H1 (cell line): ENCODE data around the gene GNRHR. TPM values are rescaled to one million over a fixed set of nuclear protein-coding genes. Genes with fewer than 3 reads are reported as not detected.

Experiments
- CTCF ChIA-PET: fragments of 300-600 bp; sonication (Branson Sonifier 250); formaldehyde crosslinking; loops from one replicate; lab custom pipeline; 2021; ENCODE audit not compliant: partially characterized antibody; lab: Charles Lee
- POLR2A ChIA-PET: fragments of 300-600 bp; sonication (Branson Sonifier 250); formaldehyde crosslinking; loops from one replicate; lab custom pipeline; 2021; ENCODE audit warnings: inconsistent platforms; ENCODE audit not compliant: partially characterized antibody; lab: Charles Lee
- DNase-seq, 2 experiments: peaks; one replicate each; pipeline versions ENCODE4 v3.0.0 to v3.0.0-alpha.2; 2010 to 2022; ENCODE audit warnings: low spot score in 2 of 2, low read depth in 1 of 2, mixed read lengths in 1 of 2
- FAIRE-seq: peaks from 2 replicates; lab custom pipeline; 2011; peaks lifted over from hg19 to GRCh38; lab: Jason Lieb, UNC
- H2AFZ ChIP-seq: 2 replicates; pipeline ENCODE4 v1.8.1; 2012; ENCODE audit warnings: low read length, inconsistent platforms
- H2AK5ac ChIP-seq: 2 replicates; pipeline ENCODE4 v1.6.1; 2013; ENCODE audit warnings: low read depth, low read length
- H2BK120ac ChIP-seq: replicated peaks from 2 replicates; pipeline ENCODE3; 2013; ENCODE audit warnings: low read depth, low read length, inconsistent platforms
- H2BK12ac ChIP-seq: 2 replicates; pipeline ENCODE4 v1.6.1; 2013; ENCODE audit warnings: low read depth, low read length
- H2BK15ac ChIP-seq: 2 replicates; pipeline ENCODE4 v1.6.1; 2013; ENCODE audit warnings: low read length
- H2BK20ac ChIP-seq: 2 replicates; pipeline ENCODE4 v1.6.1; 2013; ENCODE audit warnings: low read length
- H2BK5ac ChIP-seq: 2 replicates; pipeline ENCODE4 v1.6.1; 2013; ENCODE audit warnings: low read depth, low read length
- H3K14ac ChIP-seq: 2 replicates; pipeline ENCODE4 v1.6.1; 2013; ENCODE audit warnings: inconsistent platforms; ENCODE audit not compliant: insufficient read length
- H3K18ac ChIP-seq: 2 replicates; pipeline ENCODE4 v1.6.1; 2013; ENCODE audit warnings: low read length; ENCODE audit errors: extremely low read depth
- H3K23ac ChIP-seq: 2 replicates; pipeline ENCODE4 v1.6.1; 2013; ENCODE audit warnings: inconsistent platforms; ENCODE audit not compliant: insufficient read length
- H3K23me2 ChIP-seq: 2 replicates; pipeline ENCODE4 v1.6.1; 2013; ENCODE audit warnings: low read depth, low read length
- H3K27ac ChIP-seq: 2 replicates; pipeline ENCODE4 v1.6.1; 2011; ENCODE audit warnings: low read depth, low read length, inconsistent platforms
- H3K27me3 ChIP-seq, 4 experiments: replicated peaks in 1 of 4; 1 replicate in 1 of 4; 2 replicates in 3 of 4; pipeline versions ENCODE4 v1.6.1 to v1.8.1; 2011 to 2013; ENCODE audit warnings: low read length in 3 of 4, mild to moderate bottlenecking in 3 of 4, inconsistent platforms in 2 of 4, mixed read lengths in 2 of 4, moderate library complexity in 1 of 4; ENCODE audit not compliant: control insufficient read depth in 3 of 4, insufficient read depth in 3 of 4; ENCODE audit errors: extremely low read depth in 1 of 4
- H3K36me3 ChIP-seq, 4 experiments: 2 replicates each; pipeline versions ENCODE4 v1.6.1 to v1.8.1; 2011 to 2013; ENCODE audit warnings: mild to moderate bottlenecking in 4 of 4, low read length in 3 of 4, moderate library complexity in 2 of 4, control low read depth in 1 of 4, inconsistent platforms in 1 of 4; ENCODE audit not compliant: insufficient read depth in 4 of 4, control insufficient read depth in 2 of 4
- H3K4ac ChIP-seq: replicated peaks from 2 replicates; pipeline ENCODE3; 2013; ENCODE audit warnings: low read length, low read depth, mixed read lengths, inconsistent platforms; ENCODE audit not compliant: insufficient read length
- H3K4me1 ChIP-seq, 4 experiments: replicated peaks in 1 of 4; 1 replicate in 1 of 4; 2 replicates in 3 of 4; pipeline versions ENCODE4 v1.6.1 to v1.8.1; 2011 to 2013; ENCODE audit warnings: low read length in 3 of 4, inconsistent platforms in 2 of 4, mixed read lengths in 1 of 4; ENCODE audit not compliant: insufficient read depth in 4 of 4, control insufficient read depth in 3 of 4
- H3K4me2 ChIP-seq, 2 experiments: 2 replicates each; pipeline versions ENCODE4 v1.6.1 to v1.8.1; 2011 to 2013; ENCODE audit warnings: low read depth in 2 of 2, low read length in 2 of 2, control low read depth in 1 of 2, inconsistent platforms in 1 of 2, mild to moderate bottlenecking in 1 of 2; ENCODE audit not compliant: insufficient read depth in 1 of 2
- H3K4me3 ChIP-seq, 4 experiments: fragments of 200-600, 300-600 bp in 1 of 4; sonication (generic), shearing (Covaris generic), sonication (Bioruptor Twin) in 1 of 4; 2 replicates each; pipeline versions ENCODE4 v1.5.1 to v1.8.1; 2011 to 2016; ENCODE audit warnings: low read length in 4 of 4, low read depth in 3 of 4, control low read depth in 2 of 4, inconsistent platforms in 2 of 4, mild to moderate bottlenecking in 2 of 4, mixed read lengths in 1 of 4, moderate library complexity in 1 of 4; ENCODE audit not compliant: insufficient read depth in 2 of 4; ENCODE audit errors: extremely low read depth in 1 of 4
- H3K56ac ChIP-seq: replicated peaks from 2 replicates; pipeline ENCODE3; 2013; ENCODE audit warnings: low read depth, mild to moderate bottlenecking, mixed read lengths, low read length, inconsistent platforms; ENCODE audit not compliant: insufficient read length
- H3K79me1 ChIP-seq: 2 replicates; pipeline ENCODE4 v1.6.1; 2013; ENCODE audit warnings: low read depth, low read length, control low read depth
- H3K79me2 ChIP-seq, 2 experiments: 2 replicates each; pipeline versions ENCODE4 v1.6.1 to v1.8.1; 2012 to 2013; ENCODE audit warnings: low read length in 2 of 2, mild to moderate bottlenecking in 2 of 2, inconsistent platforms in 1 of 2; ENCODE audit not compliant: insufficient read depth in 2 of 2, control insufficient read depth in 1 of 2
- H3K9ac ChIP-seq, 4 experiments: replicated peaks in 1 of 4; 1 replicate in 1 of 4; 2 replicates in 3 of 4; pipeline versions ENCODE4 v1.6.1 to v1.8.1; 2011 to 2013; ENCODE audit warnings: low read depth in 3 of 4, low read length in 3 of 4, control low read depth in 2 of 4, mild to moderate bottlenecking in 2 of 4, moderate library complexity in 2 of 4, inconsistent platforms in 1 of 4; ENCODE audit errors: extremely low read depth in 1 of 4
- H3K9me3 ChIP-seq, 2 experiments: 2 replicates each; pipeline versions ENCODE4 v1.6.1 to v1.8.1; 2012 to 2013; ENCODE audit warnings: mild to moderate bottlenecking in 2 of 2, moderate library complexity in 2 of 2, control low read depth in 1 of 2, inconsistent platforms in 1 of 2, low read depth in 1 of 2, low read length in 1 of 2, mixed read lengths in 1 of 2; ENCODE audit not compliant: insufficient read depth in 2 of 2
- H4K20me1 ChIP-seq, 2 experiments: replicated peaks in 1 of 2; 2 replicates each; pipeline versions ENCODE3 to v1.8.1; 2011 to 2013; ENCODE audit warnings: inconsistent platforms in 2 of 2, low read length in 2 of 2, mild to moderate bottlenecking in 1 of 2; ENCODE audit not compliant: insufficient read depth in 2 of 2, control insufficient read depth in 1 of 2
- H4K5ac ChIP-seq: 2 replicates; pipeline ENCODE4 v1.6.1; 2013; ENCODE audit warnings: low read length, low read depth, mixed read lengths, inconsistent platforms; ENCODE audit not compliant: insufficient read length
- H4K8ac ChIP-seq: 2 replicates; pipeline ENCODE4 v1.8.0; 2013; ENCODE audit warnings: mild to moderate bottlenecking, moderate library complexity, low read length, inconsistent platforms; ENCODE audit not compliant: insufficient read depth; ENCODE audit errors: extremely low read depth
- H4K91ac ChIP-seq: replicated peaks from 2 replicates; pipeline ENCODE3; 2013; ENCODE audit warnings: low read length, mixed read lengths, inconsistent platforms; ENCODE audit not compliant: insufficient read length
- ATF2 ChIP-seq: IDR thresholded peaks from 2 replicates; pipeline ENCODE4 v1.6.1; 2012; ENCODE audit warnings: low read length, inconsistent platforms
- CEBPB ChIP-seq: IDR thresholded peaks from 2 replicates; pipeline ENCODE4 v1.6.1; 2012; ENCODE audit warnings: low read depth, low read length
- E2F6 ChIP-seq: IDR thresholded peaks from 2 replicates; pipeline ENCODE4 v1.6.1; 2012; ENCODE audit warnings: inconsistent platforms
- GABPA ChIP-seq: IDR thresholded peaks from 2 replicates; pipeline ENCODE4 v1.6.1; 2011; ENCODE audit warnings: mild to moderate bottlenecking, low read length, moderate library complexity, borderline replicate concordance; ENCODE audit not compliant: insufficient read depth
- HDAC2 ChIP-seq, 2 experiments: fragments of 300-600 bp in 1 of 2; sonication (generic) in 1 of 2; IDR thresholded peaks; 2 replicates each; pipeline ENCODE4 v1.6.1; 2011 to 2012; ENCODE audit warnings: low read depth in 2 of 2, low read length in 2 of 2, mild to moderate bottlenecking in 2 of 2, moderate library complexity in 2 of 2, borderline replicate concordance in 1 of 2, inconsistent platforms in 1 of 2
- NANOG ChIP-seq: IDR thresholded peaks from 2 replicates; pipeline ENCODE4 v1.6.1; 2011; ENCODE audit warnings: low read length, low read depth, mild to moderate bottlenecking, inconsistent platforms; ENCODE audit not compliant: insufficient read depth, poor library complexity, severe bottlenecking
- SIN3A ChIP-seq, 2 experiments: IDR thresholded peaks in 1 of 2; conservative IDR thresholded peaks in 1 of 2; 2 replicates each; pipeline ENCODE4 v1.6.1; 2011 to 2012; ENCODE audit warnings: low read length in 2 of 2, improper control_type of control experiment in 1 of 2, low read depth in 1 of 2, mild to moderate bottlenecking in 1 of 2
- SRF ChIP-seq: IDR thresholded peaks from 2 replicates; pipeline ENCODE4 v1.6.1; 2011; ENCODE audit warnings: mild to moderate bottlenecking, low read depth, low read length, moderate library complexity
- TEAD4 ChIP-seq: IDR thresholded peaks from 2 replicates; pipeline ENCODE4 v1.6.1; 2012; ENCODE audit warnings: low read depth, low read length, inconsistent platforms, mixed read lengths
- WGBS, 2 experiments: shearing (Covaris generic) in 1 of 2; methylation state at CpG; one replicate each; pipeline versions ENCODE4 v1.1.6 to v1.1.7; 2013 to 2015; ENCODE audit warnings: low lambda C conversion rate in 2 of 2, mixed read lengths in 2 of 2, inconsistent platforms in 1 of 2, low coverage in 1 of 2, missing lambda C conversion rate in 1 of 2; ENCODE audit not compliant: insufficient replicate concordance in 2 of 2, insufficient coverage in 1 of 2, insufficient read length in 1 of 2; ENCODE audit errors: extremely low coverage in 1 of 2, missing lambda C conversion rate in 1 of 2; 5-methylcytosine and 5-hydroxymethylcytosine counted together
- polyA plus RNA-seq, 7 experiments: library from polyadenylated mRNA; depleted of rRNA in 3 of 7; stranded (reverse) in 5 of 7; unstranded in 2 of 7; fragments of >200 nt in 5 of 7; fragments of 200-250 nt in 2 of 7; gene quantifications; 1 replicate in 5 of 7; 2 replicates in 1 of 7; 4 replicates in 1 of 7; pipeline versions ENCODE4 v1.2.1 to v1.2.3, GENCODE V29; 2011 to 2013; ENCODE audit warnings: missing spikeins in 2 of 7, mixed read lengths in 2 of 7
- total RNA-seq: library from RNA; stranded (reverse); fragmentation: NEBNext Ultra II Directional; extraction: Animal tissue kit (Norgen Biotek cat#: 25700); gene quantifications from 2 replicates; pipeline ENCODE4 v1.2.1, GENCODE V29; 2021

GNRHR gene
- total and polyA plus RNA-seq, 2 of the 8 experiments (the other 6 are each of a cell fraction or from before 2014, with no cell fraction given) = not detected

GRCh38 chr4:67743194-67743593 lies 11.0 kb downstream of the GNRHR start:
- FAIRE-seq (no peak), DNase-seq (no peak)
- H2BK12ac ChIP-seq = no peak overlapping the region
- H3K14ac ChIP-seq = no peak overlapping the region
- no peaks in the 10 kb centered on the region for H4K20me1 ChIP-seq
- no peak overlapping the region for H2BK20ac ChIP-seq
- H2AK5ac ChIP-seq = no peak overlapping the region
- no peaks in the 10 kb centered on the region for H3K27me3 ChIP-seq
- H2AFZ ChIP-seq = no peak overlapping the region
- WGBS, 2 experiments = 92% methylated on average over 3 of the region's 3 CpGs; no CpG with 5 or more reads in 1 of the 2 experiments
- H3K4me3 ChIP-seq = no peak overlapping the region
- H4K91ac ChIP-seq = no peak overlapping the region
- no peaks in the 10 kb centered on the region for H3K79me2 ChIP-seq
- H3K23me2 ChIP-seq = no peaks in the 10 kb centered on the region
- no peak overlapping the region for H3K23ac ChIP-seq
- no peak overlapping the region for H3K9ac ChIP-seq
- TF ChIP-seq CEBPB = no peak
- TF ChIP-seq SIN3A (conservative IDR thresholded peaks at IDR 0.05 in 1 of 2, IDR thresholded peaks at IDR 0.05 in 1 of 2; ENCODE audit: low read depth in 1 of 2, low read length in 2 of 2) = no peak
- TF ChIP-seq SRF = no peak
- no peak for TF ChIP-seq GABPA
- TF ChIP-seq ATF2 = no peak
- TF ChIP-seq HDAC2 (IDR thresholded peaks at IDR 0.05; ENCODE audit: borderline replicate concordance in 1 of 2, low read depth in 2 of 2, low read length in 2 of 2) = no peak
- no peak for TF ChIP-seq NANOG
- TF ChIP-seq TEAD4 = no peak
- no peak for TF ChIP-seq E2F6
- H3K36me3 ChIP-seq = no peaks in the 10 kb centered on the region
- H3K18ac ChIP-seq = no peak overlapping the region
- no peaks in the 10 kb centered on the region for H3K79me1 ChIP-seq
- no peak overlapping the region for H3K56ac ChIP-seq
- H2BK120ac ChIP-seq = no peak overlapping the region
- no peak overlapping the region for H3K27ac ChIP-seq
- ChIA-PET CTCF (no interaction called here), POLR2A (no interaction called here)
- H3K4me2 ChIP-seq = no peak overlapping the region
- H3K4me1 ChIP-seq = no peaks in the 10 kb centered on the region
- H4K5ac ChIP-seq = no peak overlapping the region
- no peaks in the 10 kb centered on the region for H3K9me3 ChIP-seq
- no peak overlapping the region for H2BK5ac ChIP-seq
- no peak overlapping the region for H4K8ac ChIP-seq
- H2BK15ac ChIP-seq = no peak overlapping the region
- no peak overlapping the region for H3K4ac ChIP-seq
